ENCODE measurements around the gene CNTNAP2. TPM values are rescaled to one million over a fixed set of nuclear protein-coding genes. Genes with fewer than 3 reads are reported as not detected.

CNTNAP2 gene
- total and polyA plus RNA-seq, 2 of the 4 experiments (the other 2 are of a cell fraction), result not detected

GRCh38 chr7:147742301-147742700 lies 1625.7 kb downstream of the CNTNAP2 start:
- Histone ChIP-seq H3K27ac (ENCODE audit: insufficient read depth, low read length) (no peak overlapping the region), H3K9me1 (ENCODE audit: insufficient read depth, low read length) (no peaks in the 10 kb centered on the region), H2BK120ac (ENCODE audit: low read depth, low read length) (no peak overlapping the region), H3K4me2 (ENCODE audit: low read depth, low read length) (no peak overlapping the region), H2BK20ac (ENCODE audit: low read depth, low read length) (no peak overlapping the region), H3K4ac (ENCODE audit: low read depth, low read length) (no peak overlapping the region), H3K9ac (ENCODE audit: low read depth, low read length) (no peak overlapping the region), H3K36me3 (ENCODE audit: control insufficient read depth, insufficient read depth, low read length) (no peaks in the 10 kb centered on the region), H4K8ac (ENCODE audit: low read depth in 2 of 2, low read length in 2 of 2) (no peak overlapping the region), H3K4me3 (ENCODE audit: insufficient read depth, low read depth, low read length) (no peak overlapping the region), H3K56ac (ENCODE audit: extremely low read depth, insufficient read depth, low read length) (no peak overlapping the region), H4K20me1 (ENCODE audit: insufficient read depth, low read length) (no peaks in the 10 kb centered on the region), H2BK5ac (ENCODE audit: low read depth, low read length, poor library complexity, severe bottlenecking) (no peak overlapping the region), H2AK5ac (ENCODE audit: low read depth, low read length) (no peak overlapping the region), H3K14ac (replicated peaks; ENCODE audit: low read depth, low read length) (no peak overlapping the region), H3K23ac (ENCODE audit: low read depth, low read length) (no peak overlapping the region), H4K91ac (ENCODE audit: insufficient read depth, low read depth, low read length) (no peak overlapping the region), H3K27me3 (ENCODE audit: control insufficient read depth, insufficient read depth, low read length) (no peaks in the 10 kb centered on the region), H2AK9ac (replicated peaks; ENCODE audit: low read depth, low read length, poor library complexity) (no peak overlapping the region), H2AFZ (replicated peaks; ENCODE audit: low read length, poor library complexity) (no peak overlapping the region), H3K9me3 (ENCODE audit: control insufficient read depth, insufficient read depth, low read length) (peaks cover 6% of the 10 kb centered on the region; the same call in 1 of the 2 replicates), H2BK15ac (ENCODE audit: low read depth, low read length) (no peak overlapping the region), H3K18ac (ENCODE audit: low read depth, low read length) (no peak overlapping the region), H3K4me1 (ENCODE audit: control insufficient read depth, insufficient read depth, low read length) (no peaks in the 10 kb centered on the region), H3K79me1 (ENCODE audit: low read depth in 1 of 2, low read length in 2 of 2) (no peaks in the 10 kb centered on the region), H4K5ac (ENCODE audit: low read depth, low read length) (no peak overlapping the region)
- no TSS peak for BruUV-seq (replicated peaks)
- CTCF ChIA-PET, result no interaction called here
- DNase-seq (no peak), ATAC-seq (ENCODE audit: low read depth) (no peak)
- TF ChIP-seq RFX5 (IDR thresholded peaks at IDR 0.05; ENCODE audit: low read depth, low read length) (no peak), POLR2A (IDR thresholded peaks at IDR 0.05; ENCODE audit: low read depth, low read length) (no peak), MAZ (IDR thresholded peaks at IDR 0.05; ENCODE audit: borderline replicate concordance, low read depth, low read length) (no peak), CEBPB (IDR thresholded peaks at IDR 0.05; ENCODE audit: low read depth, low read length) (no peak), BHLHE40 (IDR thresholded peaks at IDR 0.05; ENCODE audit: low read depth, low read length) (no peak), MAFK (IDR thresholded peaks at IDR 0.05; ENCODE audit: low read depth, low read length) (no peak), SMC3 (IDR thresholded peaks at IDR 0.05; ENCODE audit: low read depth, low read length) (no peak), RCOR1 (IDR thresholded peaks at IDR 0.05; ENCODE audit: insufficient replicate concordance, low read length) (no peak), ELK1 (IDR thresholded peaks at IDR 0.05; ENCODE audit: borderline replicate concordance, low read depth, low read length) (no peak), CTCF (conservative IDR thresholded peaks at IDR 0.05; ENCODE audit: low read depth, low read length) (no peak), MXI1 (IDR thresholded peaks at IDR 0.05; ENCODE audit: borderline replicate concordance, low read depth, low read length) (no peak), FOS (IDR thresholded peaks at IDR 0.05; ENCODE audit: low read depth, low read length) (no peak), RAD21 (IDR thresholded peaks at IDR 0.05; ENCODE audit: low read length) (no peak)
- POLR2A ChIA-PET (ENCODE audit: unreplicated experiment), result no interaction called here
- WGBS, 2 experiments (ENCODE audit: extremely low coverage in 2 of 2, insufficient read length in 1 of 2), result no CpG with 5 or more reads among the region's 3 CpGs
- in situ Hi-C loops (cut with MboI; ENCODE audit: low sequenced_read_pairs) (no loop called here), dilution Hi-C loops (cut with HindIII; ENCODE audit: low sequenced_read_pairs, unreplicated experiment) (no loop called here), intact Hi-C loops (cut with micrococcal nuclease) (no loop called here)
